CD4-positive, alpha-beta T cell treated with Interleukin-4 for 4 hours (primary cell): Measurements from ENCODE around the gene KCNJ5.

Experiments used
- DNase-seq: peaks from one replicate; pipeline ENCODE4 v3.0.0-alpha.2; 2020

KCNJ5 gene

GRCh38 chr11:128964463-128964930, 73.3 kb downstream of the KCNJ5 start:
- no peak for DNase-seq

- DNase-seq: no peak
Measured at GRCh38 chr11:128965485-128965884, 74.3 kb downstream of the KCNJ5 start.

- DNase-seq: no peak
Measured at GRCh38 chr11:128967578-128967977, 76.4 kb downstream of the KCNJ5 start.

GRCh38 chr11:128968916-128969315, 77.8 kb downstream of the KCNJ5 start:
- no peak for DNase-seq
